GM19452 (cell line): ENCODE results near the gene UBTD1.
A peak's percentile ranks its signal among the peaks of the same experiment; 100 is the strongest.

Experiments used
- ATAC-seq: cut with Tn5 transposase; IDR thresholded peaks from one replicate; pipeline ENCODE4 v1.9.1; 2021; ENCODE audit not compliant: unreplicated experiment

Gene UBTD1

DNA sequence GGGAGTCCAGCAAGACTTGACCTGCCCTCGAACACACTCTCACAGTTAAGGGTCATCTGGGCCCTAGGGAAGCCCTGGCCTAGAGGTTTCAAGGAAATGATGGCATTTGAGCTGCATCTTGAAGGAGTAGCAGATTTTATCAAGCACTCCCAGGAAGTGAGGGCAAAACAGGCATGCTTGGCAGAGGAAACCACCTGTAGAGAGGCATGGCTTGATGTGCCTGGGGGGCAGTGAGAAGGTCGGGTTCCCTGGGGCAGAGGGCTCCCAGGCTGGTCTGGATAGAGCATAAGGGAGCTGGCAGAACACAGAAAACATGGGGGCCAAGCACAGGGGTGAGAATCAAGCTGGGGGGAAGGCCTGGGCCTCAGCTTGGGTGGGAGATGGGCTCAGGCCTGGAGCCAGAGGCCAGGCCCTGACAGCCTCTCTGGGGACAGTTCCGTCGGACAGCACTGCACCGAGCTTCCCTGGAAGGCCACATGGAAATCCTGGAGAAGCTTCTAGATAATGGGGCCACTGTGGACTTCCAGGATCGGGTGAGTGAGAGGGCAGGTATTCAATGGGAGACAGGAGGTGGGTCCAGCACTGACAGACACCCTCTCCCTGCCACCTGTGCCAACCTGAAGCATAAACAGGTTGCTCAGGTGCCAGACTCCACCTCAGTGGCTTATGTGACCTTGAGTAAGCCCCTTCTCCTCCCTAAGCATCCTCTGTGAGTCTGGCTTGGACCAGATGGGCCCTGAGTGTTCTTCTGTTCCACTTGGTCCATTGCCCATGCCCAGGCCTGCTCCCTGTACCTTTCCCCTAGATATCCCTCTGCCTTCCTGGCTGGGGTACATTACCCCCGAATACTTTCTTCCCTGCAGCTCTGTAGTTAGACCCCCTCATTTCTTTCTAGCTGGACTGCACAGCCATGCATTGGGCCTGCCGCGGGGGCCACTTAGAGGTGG, 82.0 kb downstream of the UBTD1 start:
- no peak for ATAC-seq

DNA sequence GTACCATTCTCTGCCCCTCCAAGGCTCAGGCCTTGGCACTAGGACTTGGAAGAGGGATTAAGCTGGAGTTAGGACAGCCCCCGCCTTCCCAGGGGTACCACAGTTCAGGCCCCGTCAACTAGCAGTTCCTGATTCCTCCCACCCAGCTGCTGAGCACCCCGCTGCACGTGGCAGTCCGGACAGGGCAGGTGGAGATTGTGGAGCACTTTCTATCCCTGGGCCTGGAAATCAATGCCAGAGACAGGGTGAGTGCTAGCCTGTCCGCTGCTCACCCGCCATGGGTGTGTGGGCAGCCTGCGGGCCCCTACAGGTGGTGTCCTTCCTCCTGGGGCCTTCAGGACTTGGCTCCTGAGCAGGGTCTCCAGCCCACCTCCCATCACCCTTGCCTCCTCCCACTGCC, 83.4 kb downstream of the UBTD1 start:
- ATAC-seq, result no peak

DNA sequence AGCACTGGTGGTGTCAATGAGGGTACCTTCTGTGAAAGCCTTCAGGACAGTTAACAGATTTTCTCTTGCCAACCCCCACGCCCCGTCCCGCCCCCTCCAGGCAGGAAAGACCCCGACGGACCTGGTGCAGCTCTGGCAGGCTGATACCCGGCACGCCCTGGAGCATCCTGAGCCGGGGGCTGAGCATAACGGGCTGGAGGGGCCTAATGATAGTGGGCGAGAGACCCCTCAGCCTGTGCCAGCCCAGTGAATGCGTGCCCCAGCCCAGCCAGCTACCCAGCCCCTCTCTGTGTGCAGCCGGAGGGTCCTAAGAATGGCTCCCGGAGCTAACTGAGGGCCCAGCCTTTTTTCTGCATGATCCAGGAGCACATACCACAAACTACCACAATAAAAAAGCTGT, 84.8 kb downstream of the UBTD1 start:
- ATAC-seq, result no peak

DNA sequence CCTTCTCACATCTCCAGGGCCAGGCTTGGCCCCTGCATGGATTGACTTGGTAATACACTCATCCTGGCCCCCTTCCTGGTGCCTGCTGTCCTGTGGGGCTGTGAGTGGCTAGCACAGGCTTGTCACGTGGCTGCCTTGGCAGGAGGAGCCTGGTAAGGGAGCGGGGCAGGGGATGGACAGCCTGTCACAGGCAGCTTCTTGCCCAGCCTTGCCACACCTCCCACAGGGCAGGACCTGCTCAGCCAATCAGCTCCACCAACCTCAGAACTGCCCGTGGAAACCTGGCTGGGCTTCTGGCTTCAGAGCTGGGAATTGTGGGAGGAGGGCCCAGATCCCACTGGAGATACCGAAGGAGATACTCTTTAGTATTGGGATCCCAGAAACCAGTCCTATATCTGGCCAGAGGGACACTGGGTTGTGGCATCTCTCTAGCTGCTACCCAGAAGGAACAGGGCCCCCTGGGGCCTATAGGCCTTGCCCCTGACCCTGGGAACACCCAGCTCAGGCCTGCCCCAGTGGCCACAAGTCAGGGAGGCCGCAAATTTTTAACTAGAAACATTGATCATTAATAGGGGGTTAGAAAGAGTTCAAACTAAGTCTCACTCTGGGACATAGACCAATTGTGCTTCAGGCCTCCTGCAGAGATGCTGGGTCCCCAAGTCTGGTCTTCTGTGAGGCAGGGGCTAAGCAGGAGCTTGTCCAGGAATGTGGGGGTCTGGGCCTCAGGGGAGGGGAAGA, 85.5 kb downstream of the UBTD1 start, which contains the start of gene HOGA1:
Gene HOGA1, plus strand, starts transcription at position 330 of the 738 bp plus-strand sequence. Its CDS starts 315 bp downstream, at position 645.
- peak; percentile 75 for ATAC-seq

DNA sequence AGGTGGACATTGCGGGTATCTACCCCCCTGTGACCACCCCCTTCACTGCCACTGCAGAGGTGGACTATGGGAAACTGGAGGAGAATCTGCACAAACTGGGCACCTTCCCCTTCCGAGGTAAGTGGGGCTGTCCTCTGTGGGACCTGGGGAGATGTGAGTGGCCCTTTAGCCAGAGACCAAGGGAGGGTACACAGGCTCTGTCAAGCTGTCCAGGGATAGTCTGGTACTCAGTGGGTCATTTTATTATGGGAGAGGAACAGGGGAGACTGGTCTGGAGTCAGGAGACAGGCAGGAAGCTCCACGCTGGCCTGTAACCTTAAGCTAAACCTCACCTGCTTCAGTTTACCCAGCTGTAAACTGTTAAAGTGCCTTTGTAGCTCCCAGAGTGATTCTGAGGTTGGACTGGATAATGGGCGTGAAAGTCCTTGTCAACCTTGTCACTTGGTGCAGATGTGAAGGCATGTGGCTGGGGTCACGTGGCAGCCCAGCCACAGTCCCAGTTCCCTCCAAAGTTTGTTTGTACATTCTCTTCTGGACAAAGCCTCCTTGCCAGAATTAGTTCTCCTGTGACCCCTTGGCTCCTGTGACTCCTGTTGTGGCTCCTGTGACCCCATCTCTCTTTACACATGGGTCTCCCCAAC, 86.2 kb downstream of the UBTD1 start:
- ATAC-seq, result no peak

DNA sequence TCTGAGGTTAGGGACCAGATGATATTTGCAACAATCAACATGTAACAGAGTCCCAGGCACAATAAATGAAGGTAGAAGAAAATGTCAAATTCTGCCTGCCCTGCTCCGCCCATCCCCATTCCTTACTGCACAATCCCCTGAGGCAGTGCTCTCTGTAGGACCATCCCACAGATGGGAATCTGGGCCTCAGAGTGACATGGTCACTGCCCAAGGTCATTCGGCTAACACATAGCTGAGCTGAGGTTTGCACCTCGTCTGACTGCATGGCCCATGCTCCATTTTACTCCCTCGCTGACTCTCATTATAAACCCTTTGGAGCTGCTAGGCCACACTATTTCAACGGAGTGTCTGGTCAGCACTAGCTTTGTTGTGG, 86.7 kb downstream of the UBTD1 start:
- no peak for ATAC-seq

DNA sequence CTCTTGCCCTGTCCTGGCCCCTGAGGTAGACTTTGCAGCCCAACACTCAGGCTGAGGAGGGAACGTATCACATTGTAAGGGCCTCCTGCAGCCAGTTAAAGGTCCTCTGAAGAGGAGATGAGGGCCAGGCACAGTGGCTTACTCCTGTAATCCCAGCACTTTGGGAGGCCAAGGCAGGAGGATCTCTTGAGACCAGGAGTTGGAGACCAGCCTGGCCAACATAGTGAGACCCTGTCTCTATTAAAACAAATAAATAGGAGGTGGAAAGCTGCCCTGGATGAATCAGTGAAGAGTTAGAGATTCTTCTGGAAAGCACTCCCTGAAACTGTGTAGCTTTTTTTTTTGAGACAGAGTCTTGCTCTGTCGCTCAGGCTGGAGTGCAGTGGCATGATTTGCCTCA, 88.5 kb downstream of the UBTD1 start:
- no peak for ATAC-seq

DNA sequence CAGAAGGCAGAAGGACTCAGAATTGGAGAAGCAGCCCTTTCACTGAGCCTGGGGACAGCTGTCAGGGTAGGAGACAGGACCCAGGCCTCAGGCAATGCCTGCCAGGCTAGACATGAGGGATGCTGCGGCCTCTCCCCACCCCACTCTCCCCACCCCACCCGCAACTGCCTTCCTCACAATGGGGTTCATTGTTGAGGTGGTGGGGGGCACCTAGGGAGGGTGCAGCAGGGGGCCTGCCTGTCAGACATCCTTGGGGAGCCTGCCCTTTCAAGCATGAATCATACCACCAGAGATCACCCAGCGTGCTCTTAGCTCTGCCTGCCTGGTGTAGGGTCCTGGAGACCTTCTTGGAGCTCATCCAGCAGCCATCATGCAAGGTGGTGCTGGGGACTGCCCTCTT, 90.8 kb downstream of the UBTD1 start, which contains the start of gene C10orf62:
Gene C10orf62, plus strand, starts transcription at position 243 of the 400 bp plus-strand sequence. CDS start 177 bp downstream, outside the sequence.
- no peak for ATAC-seq

DNA sequence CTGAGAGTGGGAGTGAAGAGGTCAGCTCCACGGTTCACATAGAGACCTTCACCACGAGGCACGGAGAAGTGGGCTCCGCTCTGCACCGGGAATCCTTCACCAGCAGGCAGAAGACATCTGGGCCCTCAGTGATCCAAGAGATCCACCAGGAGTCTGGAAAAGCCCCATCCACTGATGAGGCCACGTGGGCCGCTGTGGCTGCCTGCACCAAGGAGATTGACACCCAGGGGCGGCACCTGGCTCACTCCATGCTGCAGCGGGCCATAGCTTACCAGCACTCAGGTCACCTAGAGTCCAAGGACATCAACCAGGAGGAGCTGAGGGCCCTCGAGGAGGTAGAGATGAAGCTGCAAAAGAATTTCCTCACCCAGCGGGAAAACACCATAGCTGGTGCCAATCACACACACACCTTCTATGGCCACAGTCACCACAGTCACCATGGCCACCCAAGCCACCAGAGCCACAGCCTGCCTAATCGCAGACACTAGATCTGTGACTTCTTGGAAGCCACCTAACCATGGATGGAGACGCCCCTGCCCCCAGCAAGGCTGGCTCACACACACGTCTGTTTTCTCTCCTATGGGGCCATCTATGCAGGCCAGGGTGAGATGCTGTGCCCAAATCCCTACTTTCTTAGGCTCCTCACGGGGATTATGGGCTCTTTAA, 91.5 kb downstream of the UBTD1 start:
- no peak for ATAC-seq

DNA sequence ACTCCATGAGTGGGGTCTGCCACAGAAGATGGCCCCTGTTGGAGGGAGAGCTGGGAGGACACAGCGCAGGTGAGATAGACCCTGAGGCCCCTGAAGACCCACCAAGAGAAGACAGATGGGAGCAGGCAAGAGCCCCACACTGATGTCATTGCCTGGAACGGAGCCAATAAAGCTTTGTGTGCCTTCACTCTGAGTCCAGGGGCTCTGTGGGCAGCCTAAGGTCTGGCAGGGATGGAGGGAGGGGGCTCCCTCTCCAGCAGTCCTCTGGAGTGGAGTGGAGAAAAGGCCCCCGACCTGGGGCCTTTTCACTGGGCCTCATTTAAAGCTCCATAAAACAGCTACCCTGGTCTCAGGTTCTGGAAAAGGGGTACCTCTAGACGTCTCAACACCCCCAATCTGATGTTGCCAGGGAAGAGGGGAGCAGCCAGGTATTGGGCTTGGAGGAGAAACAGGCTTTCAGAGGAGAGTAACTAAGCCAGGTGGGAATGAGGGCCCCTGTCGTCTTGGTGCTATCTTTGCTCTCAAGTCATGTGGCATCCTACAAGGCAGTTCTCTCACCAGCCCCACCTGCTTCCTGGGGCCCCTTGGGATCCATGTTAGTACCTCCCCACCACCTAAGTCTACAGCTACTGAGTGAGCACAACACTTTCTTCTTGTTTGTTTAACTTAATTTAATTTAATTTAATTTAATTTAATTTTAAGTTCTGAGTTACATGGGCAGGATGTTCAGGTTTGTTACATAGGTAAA, 92.2 kb downstream of the UBTD1 start:
- ATAC-seq, result no peak

DNA sequence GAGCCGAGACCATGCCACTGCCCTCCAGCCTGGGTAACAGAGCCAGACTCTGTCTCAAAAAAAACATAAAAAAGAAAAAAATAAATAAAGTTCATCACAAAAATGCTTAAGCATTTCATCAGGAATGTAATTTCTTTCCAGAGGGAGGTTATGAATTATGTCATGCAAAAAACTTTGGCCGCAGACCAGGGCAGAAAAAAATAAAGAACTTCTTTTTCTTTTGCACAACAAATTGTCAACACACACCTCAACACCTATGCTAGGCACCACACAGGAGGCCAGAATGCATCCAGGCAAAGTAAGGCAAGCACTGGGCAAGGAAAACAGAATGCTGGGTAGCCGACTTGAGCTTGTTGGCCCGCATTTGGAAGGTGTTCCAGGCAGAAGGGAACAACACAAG, 94.7 kb downstream of the UBTD1 start:
- ATAC-seq, result no peak

DNA sequence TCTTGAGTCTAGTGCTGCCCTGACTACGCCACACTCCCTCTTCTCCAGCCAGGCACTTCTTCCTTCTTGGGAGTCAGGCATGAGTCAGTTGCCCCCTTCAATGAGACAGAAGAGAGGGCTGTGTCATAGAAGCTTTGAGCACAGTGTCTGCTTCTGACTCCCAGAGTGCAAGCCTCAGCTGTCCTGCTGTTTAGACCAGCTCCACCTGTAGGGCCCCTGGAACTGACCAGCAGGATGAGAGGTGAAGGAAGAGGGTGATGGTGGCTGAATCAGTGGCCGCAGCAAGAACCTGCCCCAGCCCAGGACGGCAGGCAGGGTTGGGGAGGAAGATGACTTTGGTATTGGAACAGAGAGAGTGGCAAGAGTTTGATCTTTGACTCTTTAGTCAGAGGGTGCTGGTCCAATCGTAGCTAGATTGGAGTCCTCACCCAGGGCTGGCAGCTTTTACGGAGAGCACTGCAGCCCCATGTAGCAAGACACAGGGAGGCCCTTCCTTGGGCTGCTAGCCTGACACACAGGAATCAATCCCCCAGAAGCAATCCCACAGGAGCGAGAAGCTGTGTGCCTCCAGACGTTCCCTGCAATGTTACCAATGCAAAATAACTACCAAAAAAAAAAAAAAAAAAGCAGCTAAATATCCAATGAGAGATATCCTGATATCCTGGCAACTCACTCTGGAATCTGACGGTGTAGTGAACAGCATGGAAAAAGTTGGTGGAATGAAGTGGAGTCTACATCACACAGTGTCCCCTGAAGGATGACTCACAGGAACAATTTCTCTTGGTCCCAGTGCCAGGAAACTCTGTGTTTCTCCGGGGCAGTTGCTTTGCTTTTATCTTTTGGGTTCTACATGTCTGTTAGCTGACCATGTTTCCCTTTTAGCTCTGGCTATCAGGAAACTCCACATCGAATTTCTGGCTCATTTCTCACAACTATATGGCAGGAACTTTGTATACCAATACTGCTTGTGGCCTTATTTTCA, 97.7 kb downstream of the UBTD1 start:
- no peak for ATAC-seq

DNA sequence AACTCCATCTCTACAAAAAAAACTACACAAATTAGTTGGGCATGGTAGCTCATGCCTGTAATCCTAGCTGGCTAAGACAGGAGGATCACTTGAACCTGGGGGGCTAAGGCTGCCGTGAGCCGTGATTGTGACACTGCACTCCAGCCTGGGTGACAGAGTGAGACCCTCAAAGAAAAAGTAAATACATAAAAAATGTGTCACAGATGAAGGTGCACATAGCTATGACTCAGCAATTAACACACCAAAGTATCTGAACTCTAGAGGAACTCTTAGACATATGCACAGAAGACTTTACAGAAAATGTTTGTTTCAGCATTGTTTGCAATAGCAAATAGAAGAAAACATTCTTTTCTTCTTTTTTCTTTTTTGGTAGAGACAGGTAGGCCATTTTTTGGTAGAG, 99.1 kb downstream of the UBTD1 start:
- ATAC-seq, result no peak

DNA sequence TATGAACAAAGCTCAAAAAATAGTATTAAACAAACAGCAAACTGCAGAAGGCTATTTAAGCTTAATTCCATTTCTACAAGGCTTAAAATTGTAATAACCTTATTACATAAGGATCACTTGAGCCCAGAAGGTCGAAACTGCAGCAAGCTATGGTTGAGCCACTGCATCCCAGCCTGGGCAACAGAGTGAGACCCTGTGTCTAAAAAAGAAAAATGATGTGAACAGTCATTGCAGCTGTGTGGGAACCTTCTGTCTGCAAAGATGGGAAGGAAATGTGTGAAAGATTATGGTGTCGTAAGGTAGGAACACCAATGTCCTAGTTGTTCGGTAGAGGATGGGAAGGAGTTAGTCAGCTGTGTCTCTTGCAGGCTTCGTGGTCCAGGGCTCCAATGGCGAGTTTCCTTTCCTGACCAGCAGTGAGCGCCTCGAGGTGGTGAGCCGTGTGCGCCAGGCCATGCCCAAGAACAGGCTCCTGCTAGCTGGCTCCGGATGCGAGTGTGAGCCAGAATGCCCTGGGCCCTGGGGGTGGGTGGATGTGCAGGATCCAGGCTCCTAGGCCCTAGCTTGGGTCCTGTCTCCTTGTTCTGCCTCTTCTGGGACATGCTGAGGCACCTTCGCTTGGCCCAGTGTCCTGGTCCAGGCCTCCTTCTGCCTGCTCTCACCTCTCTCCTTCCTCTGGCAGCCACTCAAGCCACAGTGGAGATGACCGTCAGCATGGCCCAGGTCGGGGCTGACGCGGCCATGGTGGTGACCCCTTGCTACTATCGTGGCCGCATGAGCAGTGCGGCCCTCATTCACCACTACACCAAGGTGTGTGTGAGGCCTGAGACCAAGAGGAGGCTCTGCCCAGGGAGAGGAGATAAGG, 99.9 kb downstream of the UBTD1 start:
- ATAC-seq, result no peak

DNA sequence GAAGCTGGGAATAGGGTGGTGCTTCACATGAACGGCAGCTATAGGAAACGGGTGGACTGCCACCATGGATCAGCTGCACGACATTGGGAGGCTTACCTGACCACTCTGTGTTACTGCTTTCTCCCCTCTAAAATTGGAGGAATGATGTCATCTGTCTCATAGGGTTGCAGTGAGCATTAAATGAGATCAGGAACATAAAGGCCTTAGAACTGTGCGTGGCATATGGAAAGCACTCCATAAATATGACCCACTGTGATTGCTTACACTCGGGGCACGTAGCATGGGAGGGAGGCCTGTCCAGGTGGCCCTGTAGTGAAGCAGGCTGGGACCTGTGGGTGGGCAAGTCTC, 100.5 kb downstream of the UBTD1 start:
- no peak for ATAC-seq

DNA sequence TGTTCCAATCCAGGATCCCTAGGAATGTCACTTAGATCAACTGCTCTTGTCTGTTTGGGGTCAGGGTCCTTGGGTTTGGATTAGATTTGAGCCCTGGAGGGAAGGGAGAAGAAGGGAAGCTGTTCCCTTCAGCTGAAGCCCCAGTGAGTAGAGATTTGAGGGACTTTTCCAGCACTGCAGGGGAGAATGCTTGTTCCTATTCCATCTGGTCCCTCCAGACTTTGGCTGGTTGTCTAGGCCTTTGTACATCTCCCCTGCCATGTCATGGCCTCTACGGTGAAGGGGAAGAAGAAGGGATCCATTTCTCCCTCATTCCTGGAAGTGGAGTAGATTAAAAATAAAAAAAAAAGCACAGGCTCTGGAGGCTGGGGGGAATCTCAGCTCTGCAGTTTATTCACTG, 101.9 kb downstream of the UBTD1 start:
- no peak for ATAC-seq

DNA sequence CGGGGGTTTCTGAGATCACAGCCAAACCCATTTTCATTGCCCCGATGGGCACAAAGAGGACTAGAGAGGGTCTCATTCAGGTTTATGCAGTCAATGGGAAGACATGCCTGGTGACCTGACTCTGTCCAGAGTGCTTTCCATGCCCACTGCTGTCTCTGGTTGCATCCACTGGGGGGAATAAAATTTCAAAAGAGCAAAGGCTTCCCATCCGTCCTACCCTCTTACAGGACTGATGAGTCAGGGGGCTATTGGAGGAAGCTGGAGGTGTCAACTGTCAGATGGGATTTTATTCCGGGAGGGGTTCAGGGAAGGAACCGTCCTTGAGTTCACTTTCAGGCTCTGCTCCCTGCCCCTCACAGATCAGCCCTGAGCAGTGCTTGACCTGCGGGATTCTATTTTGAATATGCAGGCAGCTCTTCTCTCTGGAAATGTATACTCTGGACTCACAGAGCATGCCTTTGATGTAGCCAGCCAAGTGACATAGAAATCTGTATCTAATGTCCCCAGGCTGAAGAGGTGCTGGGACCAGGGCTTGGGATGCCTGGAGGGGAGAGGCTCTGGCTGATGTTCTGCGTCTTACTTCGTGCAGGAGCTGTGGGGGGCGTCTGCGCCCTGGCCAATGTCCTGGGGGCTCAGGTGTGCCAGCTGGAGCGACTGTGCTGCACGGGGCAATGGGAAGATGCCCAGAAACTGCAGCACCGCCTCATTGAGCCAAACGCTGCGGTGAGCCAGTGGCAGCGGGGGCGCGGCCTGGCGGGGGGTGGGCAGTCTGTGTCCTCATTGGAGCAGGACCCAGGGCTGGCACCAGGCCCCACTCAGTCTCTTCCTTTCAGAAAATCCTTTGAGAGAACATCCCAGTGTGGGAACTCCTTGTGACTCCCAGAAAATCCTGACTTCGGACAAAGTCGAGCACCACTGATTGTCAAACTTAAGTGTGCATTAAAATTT, 102.8 kb downstream of the UBTD1 start:
- no peak for ATAC-seq
